Measurements from ENCODE around the gene TMBIM1. TPM values are rescaled to one million over a fixed set of nuclear protein-coding genes. Genes with fewer than 3 reads are reported as not detected.

TMBIM1 gene
- total and polyA plus RNA-seq, 2 donors = 127 to 180 TPM

- H3K4me1 ChIP-seq (ENCODE audit: insufficient read depth) = peaks cover 2% of the 10 kb centered on the region
- DNase-seq (ENCODE audit: extremely low spot score) = no peak
Observed at GRCh38 chr2:218293715-218294429, 1.6 kb upstream of the TMBIM1 start.

GRCh38 chr2:218291318-218292047, 820 bp downstream of the TMBIM1 start:
- no peaks in the 10 kb centered on the region for H3K36me3 ChIP-seq (ENCODE audit: insufficient read depth)
- no peak for DNase-seq (ENCODE audit: extremely low spot score)
- WGBS = 28% methylated on average over 12 of the region's 12 CpGs
- H3K4me1 ChIP-seq (ENCODE audit: insufficient read depth) = peaks cover 2% of the 10 kb centered on the region
- H3K4me3 ChIP-seq (ENCODE audit: low read depth, low read length) = peak overlapping the region; percentile 75
- H3K27ac ChIP-seq (ENCODE audit: low read depth) = peak overlapping the region; percentile 99

More at GRCh38 chr2:218293715-218294429, 1.6 kb upstream of the TMBIM1 start:
- H3K36me3 ChIP-seq (ENCODE audit: insufficient read depth) = no peaks in the 10 kb centered on the region
- H3K4me3 ChIP-seq (ENCODE audit: low read depth, low read length) = no peak overlapping the region
- no peak overlapping the region for H3K27ac ChIP-seq (ENCODE audit: low read depth)
- 63% methylated on average over 5 of the region's 5 CpGs for WGBS

GRCh38 chr2:218290316-218291261, 1.7 kb downstream of the TMBIM1 start:
- Histone ChIP-seq H3K4me3 (ENCODE audit: low read depth, low read length) (peak overlapping the region; percentile 75), H3K4me1 (ENCODE audit: insufficient read depth) (peaks cover 2% of the 10 kb centered on the region), H3K27ac (ENCODE audit: low read depth) (peak overlapping the region; percentile 99), H3K36me3 (ENCODE audit: insufficient read depth) (no peaks in the 10 kb centered on the region)
- no peak for DNase-seq (ENCODE audit: extremely low spot score)
- WGBS = 36% methylated on average over 12 of the region's 12 CpGs

GRCh38 chr2:218289639-218290315, 2.5 kb downstream of the TMBIM1 start:
- Histone ChIP-seq H3K36me3 (ENCODE audit: insufficient read depth) (no peaks in the 10 kb centered on the region), H3K27ac (ENCODE audit: low read depth) (peak overlapping the region; percentile 99), H3K4me3 (ENCODE audit: low read depth, low read length) (no peak overlapping the region), H3K4me1 (ENCODE audit: insufficient read depth) (peaks cover 4% of the 10 kb centered on the region)
- WGBS = 29% methylated on average over 6 of the region's 6 CpGs
- no peak for DNase-seq (ENCODE audit: extremely low spot score)

- DNase-seq (ENCODE audit: extremely low spot score) = peak; percentile 91
- Histone ChIP-seq H3K4me1 (ENCODE audit: insufficient read depth) (peaks cover 11% of the 10 kb centered on the region), H3K36me3 (ENCODE audit: insufficient read depth) (no peaks in the 10 kb centered on the region), H3K4me3 (ENCODE audit: low read depth, low read length) (peak overlapping the region; percentile 36), H3K27ac (ENCODE audit: low read depth) (peak overlapping the region; percentile 94)
- WGBS = 2% methylated on average over 11 of the region's 11 CpGs
Observed at GRCh38 chr2:218286570-218287459, 5.5 kb downstream of the TMBIM1 start.

GRCh38 chr2:218285604-218286003, 6.7 kb downstream of the TMBIM1 start:
- DNase-seq (ENCODE audit: extremely low spot score) = no peak

GRCh38 chr2:218284106-218284811, 8.0 kb downstream of the TMBIM1 start:
- peaks cover 3% of the 10 kb centered on the region for H3K36me3 ChIP-seq (ENCODE audit: insufficient read depth)
- no peak overlapping the region for H3K4me3 ChIP-seq (ENCODE audit: low read depth, low read length)
- H3K27ac ChIP-seq (ENCODE audit: low read depth) = peak overlapping the region; percentile 76
- H3K4me1 ChIP-seq (ENCODE audit: insufficient read depth) = peaks cover 9% of the 10 kb centered on the region
- 59% methylated on average over 16 of the region's 16 CpGs for WGBS
- DNase-seq (ENCODE audit: extremely low spot score) = no peak

More at GRCh38 chr2:218285604-218286003, 6.7 kb downstream of the TMBIM1 start:
- H3K4me1 ChIP-seq (ENCODE audit: insufficient read depth) = peaks cover 11% of the 10 kb centered on the region
- H3K36me3 ChIP-seq (ENCODE audit: insufficient read depth) = no peaks in the 10 kb centered on the region
- WGBS = 21% methylated on average over 6 of the region's 6 CpGs
- no peak overlapping the region for H3K4me3 ChIP-seq (ENCODE audit: low read depth, low read length)
- H3K27ac ChIP-seq (ENCODE audit: low read depth) = peak overlapping the region; percentile 94

GRCh38 chr2:218282173-218282991, 9.9 kb downstream of the TMBIM1 start:
- H3K27ac ChIP-seq (ENCODE audit: low read depth) = peak overlapping the region; percentile 88
- WGBS = 57% methylated on average over 17 of the region's 17 CpGs
- H3K36me3 ChIP-seq (ENCODE audit: insufficient read depth) = peaks cover 7% of the 10 kb centered on the region
- H3K4me1 ChIP-seq (ENCODE audit: insufficient read depth) = peaks cover 9% of the 10 kb centered on the region
- H3K4me3 ChIP-seq (ENCODE audit: low read depth, low read length) = no peak overlapping the region
- no peak for DNase-seq (ENCODE audit: extremely low spot score)

- Histone ChIP-seq H3K4me1 (ENCODE audit: insufficient read depth) (peaks cover 9% of the 10 kb centered on the region), H3K36me3 (ENCODE audit: insufficient read depth) (peaks cover 7% of the 10 kb centered on the region), H3K27ac (ENCODE audit: low read depth) (peak overlapping the region; percentile 88), H3K4me3 (ENCODE audit: low read depth, low read length) (no peak overlapping the region)
- 64% methylated on average over 3 of the region's 3 CpGs for WGBS
- no peak for DNase-seq (ENCODE audit: extremely low spot score)
Observed at GRCh38 chr2:218281449-218281848, 10.9 kb downstream of the TMBIM1 start.

GRCh38 chr2:218280260-218280870, 11.9 kb downstream of the TMBIM1 start:
- DNase-seq (ENCODE audit: extremely low spot score) = no peak
- WGBS = 91% methylated on average over 14 of the region's 14 CpGs
- Histone ChIP-seq H3K4me3 (ENCODE audit: low read depth, low read length) (no peak overlapping the region), H3K36me3 (ENCODE audit: insufficient read depth) (peaks cover 10% of the 10 kb centered on the region), H3K4me1 (ENCODE audit: insufficient read depth) (peaks cover 9% of the 10 kb centered on the region), H3K27ac (ENCODE audit: low read depth) (no peak overlapping the region)
